IPS DF 19.7 (cell line): Measurements from ENCODE around the gene ITGA11.

ENCODE experiments used
- DNase-seq: peaks from one replicate; pipeline ENCODE4 v3.0.0-alpha.2; 2013; ENCODE audit warnings: low read depth, low spot score

ITGA11 gene

DNA sequence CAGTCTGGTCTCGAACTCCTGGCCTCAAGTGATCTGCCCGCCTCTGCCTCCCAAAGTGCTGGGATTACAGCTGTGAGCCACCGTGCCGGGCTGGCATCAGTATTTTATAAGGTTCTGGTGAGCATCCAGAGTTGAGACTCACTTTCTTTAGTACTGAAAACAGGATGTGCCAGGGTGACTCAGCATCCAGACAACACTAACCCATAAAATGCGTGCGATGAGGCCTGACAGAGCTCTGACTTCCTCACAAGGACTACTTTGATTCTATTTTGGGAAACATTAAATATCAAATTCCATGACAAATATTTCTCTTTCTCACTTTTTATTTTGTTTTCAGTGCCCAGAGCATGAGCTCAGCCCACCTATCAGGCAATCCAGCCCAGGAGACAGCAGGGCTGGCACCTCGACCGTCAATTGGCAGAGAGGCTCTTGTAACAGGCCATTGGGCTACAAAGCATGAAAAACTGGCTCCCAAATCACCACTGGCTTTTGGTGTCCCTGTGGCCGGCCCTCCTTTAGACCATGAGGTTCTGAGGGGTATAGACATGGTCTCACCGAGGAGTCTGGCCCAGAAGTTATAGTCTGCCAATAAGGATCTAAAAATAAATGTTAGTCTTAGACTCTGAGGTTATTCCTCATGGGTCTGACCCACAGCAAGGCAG lies 79.4 kb downstream of the ITGA11 start:
- DNase-seq = no peak

DNA sequence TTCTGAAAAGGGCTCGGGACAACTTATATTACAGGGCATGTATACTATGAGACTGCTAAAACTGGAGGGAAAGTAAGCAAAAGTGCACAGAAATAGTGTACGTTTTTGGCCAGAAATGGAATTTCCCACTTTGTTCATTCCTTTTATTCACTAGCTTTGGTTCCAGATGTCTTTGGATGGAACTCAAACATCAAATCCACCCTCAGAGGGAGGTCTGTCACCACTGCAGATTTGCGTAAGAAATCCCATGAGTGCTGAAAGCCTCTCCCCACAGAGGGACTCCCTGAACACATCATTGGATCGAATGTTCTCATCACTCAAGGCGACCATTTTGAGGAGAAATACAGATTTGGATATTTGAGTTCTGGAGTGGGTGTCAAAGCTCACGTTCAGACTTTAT lies 82.8 kb downstream of the ITGA11 start:
- DNase-seq = no peak

DNA sequence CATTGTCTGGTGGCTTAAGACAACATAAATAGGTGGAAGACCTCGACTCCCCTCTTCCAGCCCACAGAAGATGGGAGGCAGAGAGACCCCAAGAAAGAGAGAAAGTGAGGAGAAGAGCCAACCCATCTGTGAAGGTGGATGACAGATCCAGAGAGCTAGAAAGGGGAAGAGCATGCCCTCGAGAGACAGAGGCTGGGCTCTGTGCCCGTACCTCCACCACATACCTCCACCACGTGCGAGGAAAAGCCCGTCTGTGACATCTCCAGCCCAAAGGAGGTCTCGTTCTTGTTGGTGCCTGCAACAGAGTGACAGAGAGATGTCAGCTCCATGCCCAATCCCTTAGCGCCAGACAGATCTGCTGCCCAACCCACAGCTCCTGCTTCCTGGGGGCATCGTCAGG lies 83.4 kb downstream of the ITGA11 start:
- no peak for DNase-seq

DNA sequence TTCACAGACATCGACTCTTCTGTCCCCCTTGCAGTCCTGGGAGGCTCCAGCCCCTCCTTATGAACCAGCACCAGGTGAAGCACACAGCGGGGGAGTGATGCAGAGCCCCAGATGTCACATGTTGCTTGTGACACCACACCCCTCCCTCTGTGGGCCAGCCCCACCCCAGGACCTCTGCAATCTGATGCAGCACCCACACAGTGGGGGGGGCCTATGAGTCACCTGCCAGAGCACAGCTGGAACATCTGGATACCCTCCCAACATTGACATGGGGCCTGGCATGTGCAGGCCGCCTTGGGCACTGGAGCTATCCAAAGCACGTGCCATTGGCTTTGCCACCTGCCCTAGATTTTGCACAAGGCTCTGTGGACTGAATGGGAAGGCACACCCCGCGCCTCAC lies 83.9 kb downstream of the ITGA11 start:
- DNase-seq = no peak

DNA sequence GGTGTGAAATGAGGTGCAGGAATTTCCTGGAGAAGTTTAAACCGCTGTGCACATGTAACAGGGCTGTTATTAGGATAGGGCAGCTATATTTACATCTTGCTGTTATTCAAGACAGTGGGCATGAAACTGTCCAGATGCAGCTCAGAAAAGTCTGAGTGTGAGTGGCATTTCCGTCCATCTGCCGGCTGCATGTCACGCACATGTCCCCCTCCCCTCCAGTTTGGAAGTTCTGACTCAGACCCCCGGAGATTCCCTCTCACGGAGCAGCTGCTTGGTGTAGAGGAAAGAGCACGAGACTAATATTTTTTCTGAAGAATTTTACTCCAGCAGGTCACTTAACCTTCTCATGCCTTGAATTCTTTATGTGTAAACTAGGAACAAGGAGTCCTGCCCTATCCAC lies 84.6 kb downstream of the ITGA11 start:
- no peak for DNase-seq

DNA sequence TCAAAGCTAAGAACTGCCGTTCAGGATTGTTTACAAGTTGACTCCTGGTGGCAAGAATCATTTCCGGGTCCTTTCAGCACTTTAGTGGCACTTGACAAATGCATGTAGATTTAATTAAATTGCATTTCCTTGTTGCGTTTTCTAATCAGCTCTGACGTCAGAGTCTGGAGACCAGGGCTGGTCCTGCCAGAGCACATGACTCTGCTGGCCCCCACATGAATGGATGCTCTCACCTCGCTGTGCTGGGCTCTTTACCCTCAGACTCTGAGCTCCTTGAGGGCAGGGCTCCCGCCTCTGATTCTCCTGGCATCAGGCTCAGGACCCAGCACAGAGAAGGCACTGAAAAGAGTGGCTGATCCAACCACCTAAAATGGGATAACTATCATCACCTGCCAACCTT lies 85.0 kb downstream of the ITGA11 start:
- DNase-seq = no peak

DNA sequence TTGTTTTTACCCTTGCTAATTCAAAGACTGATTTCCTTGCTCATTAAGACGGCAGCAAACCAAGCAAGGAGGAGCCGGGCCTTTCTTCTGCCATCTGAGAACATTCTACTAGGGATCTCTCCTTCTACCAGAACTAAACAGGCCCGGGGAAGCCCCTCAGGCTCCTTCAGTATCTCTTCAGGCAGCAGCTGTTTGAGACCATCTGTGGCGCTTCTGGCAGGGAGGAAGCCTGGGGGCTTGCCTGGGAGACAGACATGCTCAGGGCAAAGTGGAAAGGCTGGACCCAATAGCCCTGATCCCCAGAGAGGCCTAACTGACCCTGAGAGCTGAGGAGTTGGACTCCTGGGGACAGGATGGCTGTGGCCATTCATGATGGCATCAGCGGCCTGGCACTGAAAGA lies 86.5 kb downstream of the ITGA11 start:
- no peak for DNase-seq

DNA sequence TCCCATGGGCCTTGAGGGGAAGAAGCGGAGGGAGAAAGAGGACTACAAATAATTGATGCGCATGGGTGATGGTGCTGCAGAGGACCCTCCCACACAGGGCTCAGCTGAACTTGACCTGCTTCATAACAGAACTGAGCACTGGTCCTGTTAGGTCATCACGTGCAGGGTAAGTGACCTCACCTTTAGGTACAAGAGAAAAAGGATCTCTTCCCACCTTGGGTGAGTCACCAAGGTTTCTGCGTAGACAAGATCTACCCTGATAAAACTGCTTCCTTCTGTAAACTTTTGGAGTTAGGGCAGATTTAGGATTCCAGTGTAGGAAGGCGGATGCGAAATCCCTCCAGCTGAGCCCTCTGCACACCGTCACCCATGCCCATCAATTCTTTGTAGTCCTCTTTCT lies 87.4 kb downstream of the ITGA11 start:
- no peak for DNase-seq

DNA sequence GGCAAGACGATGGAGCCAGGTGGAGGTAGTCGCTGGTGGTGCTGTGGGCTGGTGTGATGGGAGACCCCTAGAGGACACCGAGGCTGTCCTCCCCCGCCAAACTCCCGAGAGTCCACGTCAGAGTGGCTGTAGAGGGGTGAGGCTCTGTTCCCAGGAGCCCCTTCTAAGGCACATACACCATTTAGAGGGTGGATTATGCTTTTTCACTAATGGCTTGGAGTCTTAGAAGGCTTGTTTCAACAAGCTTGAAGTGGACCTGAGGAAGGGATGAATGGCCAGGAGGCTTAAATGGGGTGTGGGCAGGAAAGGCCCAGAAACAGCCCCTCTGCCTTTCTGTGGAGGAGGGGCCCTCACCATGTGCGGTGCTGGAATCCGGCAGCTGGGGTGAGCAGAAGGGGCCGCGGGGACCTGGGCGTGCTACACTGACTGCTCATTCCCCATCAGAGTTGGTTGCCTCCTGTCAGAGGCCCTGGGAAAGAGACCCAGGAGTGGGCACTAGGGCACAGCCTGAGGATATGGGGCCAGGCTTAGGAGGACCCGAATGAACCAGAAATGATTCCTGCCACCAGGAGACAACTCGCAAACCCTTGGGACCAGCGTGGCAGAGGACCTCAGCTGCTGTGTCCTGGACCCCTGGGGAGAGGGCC lies 88.3 kb downstream of the ITGA11 start:
- no peak for DNase-seq

DNA sequence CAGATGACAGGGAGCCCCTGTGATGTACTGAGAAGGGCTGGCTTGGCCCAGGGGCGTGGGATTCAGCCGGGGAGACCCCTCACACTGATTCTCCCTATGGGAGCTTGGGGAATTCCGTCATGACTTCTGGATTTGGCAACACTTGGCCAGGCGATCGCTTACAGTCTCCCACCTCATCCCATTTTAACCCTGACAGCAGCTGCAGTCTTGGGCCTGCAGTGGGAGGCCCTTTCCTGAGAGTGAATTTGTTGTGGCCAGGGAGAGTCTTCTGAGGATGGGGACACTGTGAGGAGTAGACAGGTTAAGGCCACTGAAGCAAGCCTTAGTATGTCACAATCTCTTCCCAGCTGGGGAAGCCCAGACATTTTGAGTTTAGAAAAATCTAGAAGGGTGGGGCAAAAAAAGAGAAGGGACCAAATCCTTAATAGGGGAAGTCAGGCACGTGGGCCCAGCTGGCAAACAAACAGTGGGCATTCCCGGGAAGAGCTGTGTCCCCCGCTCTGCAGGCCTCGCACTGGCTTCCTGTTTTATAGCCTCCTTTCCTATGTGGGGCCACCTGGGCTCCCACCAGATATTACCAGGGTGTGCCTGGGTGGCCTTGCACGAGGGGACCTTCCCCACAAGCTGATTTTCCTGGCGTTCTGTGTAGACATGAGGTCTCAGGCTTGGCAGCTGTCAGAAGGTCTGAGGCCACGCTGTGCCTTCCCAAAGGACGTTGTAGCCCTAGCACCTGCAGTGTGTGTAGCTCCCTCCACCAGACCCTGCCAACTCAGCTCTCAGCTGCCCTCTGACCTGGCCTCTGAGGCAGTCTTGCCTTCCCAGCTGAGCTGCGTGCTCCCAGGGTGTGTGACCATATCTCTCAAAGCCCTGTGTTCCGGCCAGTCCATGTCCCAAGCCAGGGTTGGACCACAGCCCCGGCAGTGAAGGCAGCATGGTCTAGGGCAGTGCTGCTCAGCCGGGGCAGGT lies 89.9 kb downstream of the ITGA11 start:
- DNase-seq = no peak

DNA sequence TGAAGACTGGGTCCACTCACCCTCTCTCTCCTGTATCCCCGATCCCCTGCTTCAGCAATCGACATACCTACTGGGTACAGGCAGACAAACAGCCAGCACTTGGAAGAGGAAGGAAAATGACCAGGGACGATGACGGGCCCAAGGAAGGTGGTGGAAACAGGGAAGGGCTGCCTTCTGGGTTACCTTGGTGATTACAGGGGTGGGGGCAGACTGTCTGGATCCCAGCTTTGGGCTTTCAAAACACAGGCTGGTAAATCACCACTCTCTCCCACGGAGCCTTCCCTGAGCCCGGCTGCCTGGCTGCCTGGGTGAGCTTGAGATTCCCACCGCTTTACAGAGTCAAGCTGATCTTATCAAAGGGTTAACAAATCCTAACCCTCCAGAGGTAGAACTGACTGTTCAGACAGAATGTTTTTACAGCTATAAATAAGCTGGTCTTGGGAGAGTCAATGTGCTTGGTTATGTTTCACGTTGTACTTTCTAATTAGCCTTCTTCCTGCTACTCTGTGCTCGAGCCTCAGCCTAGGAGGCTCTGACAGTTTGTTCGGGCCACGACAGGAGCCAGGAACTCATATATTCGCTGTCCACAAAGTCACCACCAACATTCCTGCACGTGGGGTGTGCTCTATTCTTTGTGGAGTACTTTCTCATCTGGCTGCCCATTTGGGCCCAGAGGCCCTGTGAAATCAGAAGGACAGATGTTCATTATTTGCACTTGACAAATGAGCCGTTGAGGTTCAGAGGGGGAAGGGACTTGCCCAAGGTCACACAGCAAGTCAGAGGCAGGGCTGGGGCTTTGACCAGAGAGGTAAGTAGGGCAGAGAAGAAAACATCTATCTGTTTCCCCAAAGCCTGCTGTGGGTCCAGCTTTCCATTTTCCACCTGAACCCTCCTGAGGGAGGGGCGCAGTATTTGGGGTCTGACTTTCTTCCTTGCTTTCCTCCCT lies 91.0 kb downstream of the ITGA11 start:
- DNase-seq = no peak

DNA sequence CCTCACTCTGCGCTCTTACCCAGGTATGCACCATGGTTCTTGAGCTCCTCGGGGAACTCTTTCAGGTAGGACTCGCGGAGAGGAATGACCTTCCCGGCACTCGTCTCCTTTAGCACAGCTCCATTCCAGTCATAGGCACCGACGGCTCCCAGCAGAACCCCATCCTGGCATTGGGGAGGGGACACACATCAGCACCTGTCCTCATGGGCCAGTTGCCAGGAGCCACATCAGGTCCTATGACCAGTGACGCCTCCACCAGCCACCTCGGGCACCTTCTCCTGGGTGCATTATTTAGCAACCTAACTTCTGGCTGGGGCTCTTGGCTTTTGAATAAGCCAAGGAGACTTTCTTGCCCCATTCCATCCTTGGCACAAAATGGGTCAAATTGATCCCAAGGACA lies 92.5 kb downstream of the ITGA11 start:
- no peak for DNase-seq

DNA sequence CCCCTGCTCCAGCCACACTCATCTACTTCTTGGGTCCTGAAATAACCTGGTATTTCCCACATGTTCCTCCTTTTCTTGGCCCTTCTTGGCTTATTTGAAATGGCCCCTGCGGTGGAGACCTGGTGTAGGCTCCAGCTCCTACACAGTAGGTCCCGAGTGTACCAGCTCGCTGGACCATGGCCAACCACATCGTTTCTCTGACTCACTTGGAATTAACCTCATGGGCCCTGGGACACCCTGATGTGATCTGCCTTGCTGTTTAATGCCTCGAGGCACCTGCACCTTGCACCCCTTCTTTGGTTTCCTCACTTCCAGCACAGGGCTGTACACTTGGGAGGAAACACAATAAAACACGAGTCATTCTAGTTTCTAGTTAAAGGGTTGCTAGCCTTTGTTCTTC lies 94.1 kb downstream of the ITGA11 start:
- no peak for DNase-seq

DNA sequence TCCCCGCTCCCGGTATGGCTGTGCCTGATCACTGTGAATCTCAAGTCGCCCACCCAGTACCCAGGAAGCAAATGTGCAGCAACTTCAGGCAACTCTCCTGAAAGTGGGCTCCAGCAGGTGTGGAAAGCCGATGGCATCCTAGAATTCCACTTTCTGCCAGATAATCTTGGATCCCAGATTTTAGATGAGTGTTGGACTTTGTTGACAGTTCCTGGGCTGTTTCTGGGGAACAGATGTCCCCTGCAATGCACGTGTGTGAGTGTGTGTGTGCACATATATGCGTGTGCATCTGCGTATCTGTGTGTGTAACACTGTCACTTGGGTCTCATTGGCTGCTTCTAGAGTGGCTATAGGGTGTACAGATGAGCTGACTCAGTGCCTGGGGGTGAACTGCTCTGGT lies 95.4 kb downstream of the ITGA11 start:
- DNase-seq = no peak

DNA sequence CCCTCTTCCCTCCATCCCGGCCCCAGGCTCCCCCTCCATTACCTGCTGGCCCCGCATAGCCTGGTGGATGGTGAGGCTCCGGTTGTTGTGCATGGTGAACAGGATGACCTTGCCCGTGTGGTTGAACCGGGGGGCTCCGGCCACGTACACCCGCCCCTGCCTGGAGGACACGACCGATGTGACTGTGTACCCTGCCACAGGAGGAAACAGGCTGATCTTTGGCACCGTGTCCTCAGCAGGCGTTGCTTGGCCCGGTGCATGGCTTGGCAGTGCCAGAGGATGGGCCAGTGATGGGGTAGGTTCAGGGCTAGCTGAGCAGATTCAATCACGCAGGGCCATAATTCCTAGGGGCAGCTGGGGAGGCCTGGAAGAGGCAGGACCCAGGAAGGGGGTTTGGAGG lies 96.3 kb downstream of the ITGA11 start:
- no peak for DNase-seq

DNA sequence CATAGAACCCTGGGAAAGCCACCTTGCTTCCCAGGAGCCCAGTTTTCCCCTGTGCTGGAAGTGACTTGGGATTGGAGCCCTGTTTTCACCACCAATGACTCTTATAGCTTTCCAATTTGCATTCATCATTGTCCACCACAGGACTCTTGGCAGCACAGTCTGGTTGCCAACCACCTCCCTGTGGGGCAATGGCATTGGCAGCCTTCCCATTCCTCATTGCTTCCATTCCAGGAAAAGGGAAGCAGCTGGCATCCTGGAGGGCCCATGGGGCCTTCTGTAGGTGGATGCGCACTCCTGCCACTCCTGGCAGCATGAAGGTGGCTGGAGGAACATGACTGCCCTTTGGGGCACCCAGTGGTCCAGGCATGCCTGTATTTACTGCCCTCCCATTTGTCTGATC lies 96.7 kb downstream of the ITGA11 start:
- no peak for DNase-seq

DNA sequence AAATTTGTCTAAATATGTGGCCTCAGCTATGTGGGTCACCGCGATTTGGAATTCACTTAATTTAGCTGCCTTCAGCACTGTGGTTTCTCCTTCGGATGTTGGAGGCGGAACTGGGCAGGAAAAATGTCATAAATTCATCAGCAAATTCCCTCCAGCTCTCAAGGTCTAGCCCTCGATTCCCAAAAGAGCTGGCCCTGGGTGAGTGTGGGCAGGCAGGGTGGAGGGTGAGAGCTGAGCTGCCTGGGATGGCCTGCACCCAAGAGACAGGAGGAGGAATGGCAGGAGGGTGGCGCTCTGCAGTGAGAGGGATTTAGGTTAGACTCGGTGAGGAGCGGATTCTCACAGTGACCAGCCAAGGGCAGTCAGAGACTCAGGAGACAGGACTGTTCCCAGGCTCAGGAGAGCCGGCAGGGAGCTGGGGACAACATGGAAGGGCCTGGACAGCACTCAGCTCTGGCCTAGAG lies 97.3 kb downstream of the ITGA11 start:
- DNase-seq = no peak

DNA sequence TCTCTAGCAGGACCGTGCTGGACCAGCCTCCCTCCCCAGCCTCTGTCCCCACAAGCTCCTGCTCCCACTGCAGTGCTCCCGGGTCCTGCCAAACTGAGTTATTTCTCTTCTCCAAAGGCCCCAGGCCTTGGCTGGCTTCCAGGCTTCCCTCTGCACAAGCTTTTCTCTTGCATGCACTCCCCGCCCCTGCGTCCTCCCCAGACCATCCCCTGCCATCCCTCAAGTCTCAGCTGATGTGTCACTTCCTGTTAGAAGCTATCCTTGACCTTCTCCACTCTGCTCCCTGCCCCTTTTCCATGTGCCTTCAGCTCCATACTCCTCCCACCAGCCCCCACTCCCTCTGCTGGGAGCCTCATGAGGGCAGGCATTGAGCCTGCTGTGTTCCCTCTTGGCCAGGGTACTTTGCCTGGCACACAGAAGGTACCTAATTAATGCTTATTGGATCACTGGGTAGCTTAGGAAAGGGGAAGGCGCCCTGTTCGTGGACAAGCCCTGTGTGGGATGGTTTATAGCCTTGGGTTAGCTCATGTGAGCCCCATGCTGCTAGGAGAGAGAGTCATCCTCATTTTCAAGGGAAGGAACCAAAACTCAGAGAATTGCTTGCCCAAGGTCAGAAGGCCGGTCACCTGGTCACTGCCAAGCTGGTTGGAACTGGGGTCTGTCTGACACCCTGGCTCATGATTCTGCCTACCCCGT lies 98.0 kb downstream of the ITGA11 start:
- DNase-seq = no peak

DNA sequence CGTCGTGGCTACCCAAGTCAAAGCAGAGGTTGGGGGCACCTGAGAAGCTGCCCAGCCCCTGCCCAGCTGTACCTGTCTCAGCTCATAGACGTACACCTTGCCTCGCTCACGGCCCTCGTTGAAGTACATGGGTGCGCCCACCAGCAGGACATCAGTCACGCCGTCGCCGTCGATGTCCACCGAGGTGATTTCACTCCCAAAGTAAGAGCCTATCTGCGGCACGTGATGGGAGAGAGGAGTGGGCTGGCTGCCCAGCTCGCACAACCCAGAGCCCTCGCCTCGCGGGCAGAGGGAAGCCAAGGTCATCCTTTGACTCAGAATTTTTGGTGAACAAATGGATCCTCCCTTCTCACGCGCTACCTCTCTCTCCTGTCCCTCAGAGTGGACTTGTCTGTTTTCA lies 99.7 kb downstream of the ITGA11 start:
- DNase-seq = no peak

DNA sequence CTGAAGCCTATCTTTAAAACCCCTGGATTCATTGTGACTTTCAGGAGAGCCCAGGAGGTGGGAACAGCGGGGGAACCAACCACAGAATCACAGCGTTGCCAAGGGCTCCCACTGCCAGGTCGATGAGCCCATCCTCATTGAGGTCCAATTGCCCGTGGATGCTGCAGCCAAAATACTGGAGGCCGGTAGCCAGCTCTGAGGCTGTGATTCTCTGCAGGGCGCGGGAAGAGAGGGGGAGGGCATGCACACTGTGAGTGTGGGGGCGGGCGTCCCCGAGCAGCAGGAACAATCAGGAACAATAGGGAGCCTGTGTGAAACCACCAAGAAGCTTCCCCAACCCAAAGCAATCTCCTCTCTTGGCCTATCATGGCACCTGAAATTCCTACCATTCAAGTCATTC lies 101.1 kb downstream of the ITGA11 start:
- DNase-seq = no peak

DNA sequence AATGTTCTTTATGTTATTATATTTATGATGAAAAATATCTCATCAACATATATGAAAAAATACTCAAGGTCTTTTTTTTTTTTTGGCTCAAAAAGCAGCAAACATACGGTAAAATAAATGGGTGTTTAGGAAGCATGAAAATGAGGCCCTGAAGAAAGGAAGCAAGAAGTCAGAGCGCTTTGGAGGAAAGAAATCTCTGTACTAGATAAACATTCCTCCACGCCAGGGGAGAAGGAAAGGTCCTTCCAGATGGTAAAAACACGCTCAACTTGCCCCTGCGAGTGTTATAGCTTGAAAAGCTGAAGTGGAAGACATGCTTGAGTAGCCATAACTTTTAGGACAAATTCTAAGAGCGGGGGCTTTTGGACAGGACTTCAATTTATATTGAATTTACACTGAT lies 101.5 kb downstream of the ITGA11 start:
- DNase-seq = no peak
